LNCaP clone FGC (cell line): ENCODE results near the gene UPB1.

Experiments used
- DNase-seq: peaks from one replicate; pipeline ENCODE4 v3.0.0-alpha.2; 2011; ENCODE audit warnings: low read depth
- H3K4me3 ChIP-seq: 2 replicates; pipeline ENCODE4 v1.5.1; 2011; ENCODE audit warnings: mild to moderate bottlenecking, low read depth, low read length, control low read depth
- CTCF ChIP-seq: IDR thresholded peaks from 2 replicates; pipeline ENCODE4 v1.5.1; 2012; ENCODE audit warnings: mild to moderate bottlenecking; ENCODE audit not compliant: control insufficient read depth, insufficient read depth; ENCODE audit errors: extremely low read depth

Gene UPB1

GRCh38 chr22:24516301-24516737 is 21.2 kb downstream of the UPB1 start:
- TF ChIP-seq CTCF: no peak
- H3K4me3 ChIP-seq: no peak overlapping the region
- DNase-seq: no peak

GRCh38 chr22:24517446-24517845 is 22.3 kb downstream of the UPB1 start:
- TF ChIP-seq CTCF: no peak
- no peak for DNase-seq
- no peak overlapping the region for H3K4me3 ChIP-seq

GRCh38 chr22:24518228-24518627 is 23.1 kb downstream of the UPB1 start:
- H3K4me3 ChIP-seq: no peak overlapping the region
- no peak for DNase-seq
- TF ChIP-seq CTCF: no peak

- no peak for TF ChIP-seq CTCF
- DNase-seq: no peak
- no peak overlapping the region for H3K4me3 ChIP-seq
Measured at GRCh38 chr22:24518771-24519485, 23.8 kb downstream of the UPB1 start.

GRCh38 chr22:24519496-24519895 is 24.4 kb downstream of the UPB1 start:
- TF ChIP-seq CTCF: no peak
- H3K4me3 ChIP-seq: no peak overlapping the region
- DNase-seq: no peak

- no peak overlapping the region for H3K4me3 ChIP-seq
- TF ChIP-seq CTCF: peak; percentile 88
- DNase-seq: peak; percentile 94
Measured at GRCh38 chr22:24521791-24522245, 26.7 kb downstream of the UPB1 start.

GRCh38 chr22:24523873-24524272 is 28.7 kb downstream of the UPB1 start:
- TF ChIP-seq CTCF: no peak
- H3K4me3 ChIP-seq: no peak overlapping the region
- DNase-seq: no peak
